ENCODE results near the gene WASF3.

- TF ChIP-seq, protein P1, sequence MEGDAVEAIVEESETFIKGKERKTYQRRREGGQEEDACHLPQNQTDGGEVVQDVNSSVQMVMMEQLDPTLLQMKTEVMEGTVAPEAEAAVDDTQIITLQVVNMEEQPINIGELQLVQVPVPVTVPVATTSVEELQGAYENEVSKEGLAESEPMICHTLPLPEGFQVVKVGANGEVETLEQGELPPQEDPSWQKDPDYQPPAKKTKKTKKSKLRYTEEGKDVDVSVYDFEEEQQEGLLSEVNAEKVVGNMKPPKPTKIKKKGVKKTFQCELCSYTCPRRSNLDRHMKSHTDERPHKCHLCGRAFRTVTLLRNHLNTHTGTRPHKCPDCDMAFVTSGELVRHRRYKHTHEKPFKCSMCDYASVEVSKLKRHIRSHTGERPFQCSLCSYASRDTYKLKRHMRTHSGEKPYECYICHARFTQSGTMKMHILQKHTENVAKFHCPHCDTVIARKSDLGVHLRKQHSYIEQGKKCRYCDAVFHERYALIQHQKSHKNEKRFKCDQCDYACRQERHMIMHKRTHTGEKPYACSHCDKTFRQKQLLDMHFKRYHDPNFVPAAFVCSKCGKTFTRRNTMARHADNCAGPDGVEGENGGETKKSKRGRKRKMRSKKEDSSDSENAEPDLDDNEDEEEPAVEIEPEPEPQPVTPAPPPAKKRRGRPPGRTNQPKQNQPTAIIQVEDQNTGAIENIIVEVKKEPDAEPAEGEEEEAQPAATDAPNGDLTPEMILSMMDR (conservative IDR thresholded peaks at IDR 0.05; ENCODE audit: low read depth, low read length) = no peak
- no peak for TF ChIP-seq EZH2 (IDR thresholded peaks at IDR 0.05; ENCODE audit: borderline replicate concordance, low read depth, low read length, poor library complexity, severe bottlenecking)
Measured at GRCh38 chr13:26722321-26722720, 164.8 kb downstream of the WASF3 start.

Measured in A673 (cell line).